Nucleus accumbens (tissue), 56 donors: ENCODE data around the gene NOX4.
A peak's percentile ranks its signal among the peaks of the same experiment; 100 is the strongest.

Source experiments
- DNase-seq, 56 donors: peaks; one replicate each; lab custom pipeline; 2025; lab: John Stamatoyannopoulos, UW

NOX4 gene

GRCh38 chr11:89490981-89491690 lies at the start of gene NOX4:
NOX4 (minus strand) TSS chr11:89491375; CDS start chr11:89491246, 129 bp downstream.
- DNase-seq = peak in 47 of 56 donors; percentile 1 to 67 (median 28)

GRCh38 chr11:89540826-89541225 lies 49.7 kb upstream of the NOX4 start:
- DNase-seq = no peak

- DNase-seq = no peak
Measured at GRCh38 chr11:89537936-89538335, 46.8 kb upstream of the NOX4 start.

- DNase-seq = no peak
Measured at GRCh38 chr11:89536926-89537325, 45.8 kb upstream of the NOX4 start.

GRCh38 chr11:89535221-89535620 lies 44.0 kb upstream of the NOX4 start:
- no peak for DNase-seq

- DNase-seq = no peak
Measured at GRCh38 chr11:89529626-89530380, 38.6 kb upstream of the NOX4 start.

GRCh38 chr11:89521792-89522191 lies 30.6 kb upstream of the NOX4 start:
- DNase-seq = no peak

GRCh38 chr11:89521294-89521693 lies 30.1 kb upstream of the NOX4 start:
- no peak for DNase-seq

GRCh38 chr11:89516496-89516895 lies 25.3 kb upstream of the NOX4 start:
- DNase-seq = no peak

- no peak for DNase-seq
Measured at GRCh38 chr11:89508544-89508943, 17.4 kb upstream of the NOX4 start.

- DNase-seq = no peak
Measured at GRCh38 chr11:89504270-89504669, 13.1 kb upstream of the NOX4 start.

- DNase-seq = no peak
Measured at GRCh38 chr11:89503422-89503821, 12.2 kb upstream of the NOX4 start.

- no peak for DNase-seq
Measured at GRCh38 chr11:89502301-89502700, 11.1 kb upstream of the NOX4 start.

GRCh38 chr11:89500336-89500735 lies 9.2 kb upstream of the NOX4 start:
- no peak for DNase-seq

- DNase-seq = no peak
Measured at GRCh38 chr11:89498845-89499448, 7.8 kb upstream of the NOX4 start.

- no peak for DNase-seq
Measured at GRCh38 chr11:89495951-89496350, 4.8 kb upstream of the NOX4 start.

- no peak for DNase-seq
Measured at GRCh38 chr11:89493431-89493830, 2.3 kb upstream of the NOX4 start.

- DNase-seq = no peak
Measured at GRCh38 chr11:89490602-89490980, 584 bp downstream of the NOX4 start.

GRCh38 chr11:89489930-89490329 lies 1.2 kb downstream of the NOX4 start:
- DNase-seq = no peak

- no peak for DNase-seq
Measured at GRCh38 chr11:89487016-89487415, 4.2 kb downstream of the NOX4 start.

- DNase-seq = no peak
Measured at GRCh38 chr11:89484896-89485295, 6.3 kb downstream of the NOX4 start.

GRCh38 chr11:89477175-89477574 lies 14.0 kb downstream of the NOX4 start:
- no peak for DNase-seq
